ENCODE measurements around the gene OTOF. TPM values are rescaled to one million over a fixed set of nuclear protein-coding genes. Genes with fewer than 3 reads are reported as not detected.

OTOF gene
- total RNA-seq, 1 donor = not detected

DNA sequence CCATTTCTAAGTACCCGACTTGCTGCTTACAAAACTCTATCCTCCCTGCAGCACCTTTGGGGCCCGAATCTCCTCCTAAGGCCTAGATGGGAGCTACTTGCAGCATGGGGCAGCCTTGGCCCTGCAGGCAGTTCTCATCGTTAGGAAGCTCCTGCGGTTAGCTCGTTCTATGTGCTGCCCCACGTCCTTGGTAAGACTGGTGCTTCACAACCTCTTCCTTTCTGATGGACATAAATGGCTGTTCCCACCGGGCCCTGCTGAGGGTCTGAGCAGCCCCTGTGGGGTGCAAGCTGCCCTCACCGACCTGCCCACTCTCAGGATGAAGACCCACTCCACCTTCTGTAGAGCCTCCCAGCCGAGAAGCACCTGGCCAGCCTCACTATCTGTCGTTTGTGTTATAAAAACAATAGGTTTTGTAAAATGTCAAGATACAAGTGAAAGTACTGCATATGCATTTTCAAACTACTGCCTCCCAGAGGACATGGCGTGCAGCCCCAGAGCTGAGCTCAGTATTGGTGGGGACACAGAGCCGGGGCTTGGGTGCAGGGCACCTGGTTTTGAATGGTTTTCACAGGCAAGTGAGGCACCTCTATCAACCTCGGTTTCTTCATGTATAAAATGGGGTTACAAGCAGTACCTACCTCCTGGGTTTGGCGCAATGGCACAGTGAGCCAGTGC is 19.4 kb downstream of the OTOF start:
- no peak overlapping the region for H3K27ac ChIP-seq (ENCODE audit: low read depth, low read length)
- TF ChIP-seq, protein P1, sequence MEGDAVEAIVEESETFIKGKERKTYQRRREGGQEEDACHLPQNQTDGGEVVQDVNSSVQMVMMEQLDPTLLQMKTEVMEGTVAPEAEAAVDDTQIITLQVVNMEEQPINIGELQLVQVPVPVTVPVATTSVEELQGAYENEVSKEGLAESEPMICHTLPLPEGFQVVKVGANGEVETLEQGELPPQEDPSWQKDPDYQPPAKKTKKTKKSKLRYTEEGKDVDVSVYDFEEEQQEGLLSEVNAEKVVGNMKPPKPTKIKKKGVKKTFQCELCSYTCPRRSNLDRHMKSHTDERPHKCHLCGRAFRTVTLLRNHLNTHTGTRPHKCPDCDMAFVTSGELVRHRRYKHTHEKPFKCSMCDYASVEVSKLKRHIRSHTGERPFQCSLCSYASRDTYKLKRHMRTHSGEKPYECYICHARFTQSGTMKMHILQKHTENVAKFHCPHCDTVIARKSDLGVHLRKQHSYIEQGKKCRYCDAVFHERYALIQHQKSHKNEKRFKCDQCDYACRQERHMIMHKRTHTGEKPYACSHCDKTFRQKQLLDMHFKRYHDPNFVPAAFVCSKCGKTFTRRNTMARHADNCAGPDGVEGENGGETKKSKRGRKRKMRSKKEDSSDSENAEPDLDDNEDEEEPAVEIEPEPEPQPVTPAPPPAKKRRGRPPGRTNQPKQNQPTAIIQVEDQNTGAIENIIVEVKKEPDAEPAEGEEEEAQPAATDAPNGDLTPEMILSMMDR (IDR thresholded peaks at IDR 0.05; ENCODE audit: extremely low read depth, low read depth, low read length) = peak; percentile 10
- no peaks in the 10 kb centered on the region for H3K27me3 ChIP-seq (ENCODE audit: insufficient read depth, low read length)
- H3K4me3 ChIP-seq (ENCODE audit: insufficient read depth, low read length) = no peak overlapping the region
- no peaks in the 10 kb centered on the region for H3K36me3 ChIP-seq (ENCODE audit: insufficient read depth, low read length)
- no peaks in the 10 kb centered on the region for H4K20me1 ChIP-seq (ENCODE audit: insufficient read depth, low read length)
- no peaks in the 10 kb centered on the region for H3K9me3 ChIP-seq (ENCODE audit: low read depth, low read length)
- H3K4me2 ChIP-seq (ENCODE audit: insufficient read depth, low read length) = no peak overlapping the region
- H3K79me2 ChIP-seq (ENCODE audit: insufficient read depth, low read length) = no peaks in the 10 kb centered on the region
- H3K4me1 ChIP-seq (ENCODE audit: insufficient read depth, low read length) = no peaks in the 10 kb centered on the region
- no peak overlapping the region for H2AFZ ChIP-seq (ENCODE audit: low read length)
- DNase-seq (ENCODE audit: insufficient read length, low spot score, missing footprints) = no peak

- Histone ChIP-seq H3K36me3 (ENCODE audit: insufficient read depth, low read length) (no peaks in the 10 kb centered on the region), H3K4me3 (ENCODE audit: insufficient read depth, low read length) (no peak overlapping the region), H3K79me2 (ENCODE audit: insufficient read depth, low read length) (no peaks in the 10 kb centered on the region), H2AFZ (ENCODE audit: low read length) (no peak overlapping the region), H3K4me2 (ENCODE audit: insufficient read depth, low read length) (no peak overlapping the region), H3K9me3 (ENCODE audit: low read depth, low read length) (no peaks in the 10 kb centered on the region), H3K27me3 (ENCODE audit: insufficient read depth, low read length) (no peaks in the 10 kb centered on the region), H4K20me1 (ENCODE audit: insufficient read depth, low read length) (no peaks in the 10 kb centered on the region), H3K4me1 (ENCODE audit: insufficient read depth, low read length) (no peaks in the 10 kb centered on the region), H3K27ac (ENCODE audit: low read depth, low read length) (no peak overlapping the region)
- DNase-seq (ENCODE audit: insufficient read length, low spot score, missing footprints) = no peak
- TF ChIP-seq, protein P1 (IDR thresholded peaks at IDR 0.05; ENCODE audit: extremely low read depth, low read depth, low read length) = no peak
These were observed 20.1 kb downstream of the OTOF start for GRCh38 chr2:26457695-26458364.

- no peak for DNase-seq (ENCODE audit: insufficient read length, low spot score, missing footprints)
- Histone ChIP-seq H3K4me2 (ENCODE audit: insufficient read depth, low read length) (no peak overlapping the region), H3K27me3 (ENCODE audit: insufficient read depth, low read length) (no peaks in the 10 kb centered on the region), H3K4me1 (ENCODE audit: insufficient read depth, low read length) (no peaks in the 10 kb centered on the region), H3K9me3 (ENCODE audit: low read depth, low read length) (no peaks in the 10 kb centered on the region), H3K27ac (ENCODE audit: low read depth, low read length) (no peak overlapping the region), H3K4me3 (ENCODE audit: insufficient read depth, low read length) (no peak overlapping the region), H3K79me2 (ENCODE audit: insufficient read depth, low read length) (no peaks in the 10 kb centered on the region), H3K36me3 (ENCODE audit: insufficient read depth, low read length) (no peaks in the 10 kb centered on the region), H4K20me1 (ENCODE audit: insufficient read depth, low read length) (no peaks in the 10 kb centered on the region), H2AFZ (ENCODE audit: low read length) (no peak overlapping the region)
- TF ChIP-seq, protein P1 (IDR thresholded peaks at IDR 0.05; ENCODE audit: extremely low read depth, low read depth, low read length) = no peak
These were observed 20.7 kb downstream of the OTOF start for GRCh38 chr2:26457251-26457666.

DNA sequence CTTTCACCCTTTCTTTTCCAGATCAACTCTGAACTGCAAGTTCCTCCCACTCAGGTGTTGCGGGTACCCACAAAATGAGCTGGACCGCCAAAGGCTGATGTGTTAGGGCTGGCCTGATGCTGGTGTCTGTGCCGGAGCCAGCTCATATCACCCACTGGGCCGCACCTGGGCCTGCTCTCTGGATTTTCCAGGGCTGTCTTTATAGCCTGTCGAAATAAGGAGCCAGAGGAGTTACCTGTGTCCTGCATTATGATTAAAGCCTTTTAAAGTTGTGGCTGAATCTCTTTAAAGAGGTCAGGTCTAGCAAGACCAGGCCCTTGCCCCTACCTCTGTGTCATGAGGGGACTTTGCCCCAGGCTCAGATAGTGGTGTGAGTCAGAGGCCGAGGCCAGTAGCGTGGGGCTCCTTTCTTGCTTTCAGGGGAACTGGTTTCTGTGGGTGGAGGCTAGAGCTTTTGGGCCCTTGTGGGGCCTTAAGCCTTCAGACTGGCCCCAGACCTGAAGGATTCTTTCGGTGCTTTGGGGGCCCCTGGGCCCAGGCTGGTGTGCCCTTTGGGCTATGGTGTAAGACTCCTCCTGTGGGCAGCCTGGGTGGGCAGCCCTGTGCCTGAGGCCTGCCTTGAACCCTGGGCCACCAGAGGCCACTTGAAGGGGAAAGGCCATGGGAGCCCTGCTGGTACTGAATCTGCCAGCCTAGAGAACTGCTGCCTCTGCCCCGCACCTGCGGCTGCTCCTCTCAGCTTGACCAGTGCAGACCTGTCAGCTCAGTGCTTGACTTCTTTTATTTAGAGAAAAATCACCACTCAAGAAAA is 21.3 kb downstream of the OTOF start:
- no peaks in the 10 kb centered on the region for H3K27me3 ChIP-seq (ENCODE audit: insufficient read depth, low read length)
- no peaks in the 10 kb centered on the region for H3K36me3 ChIP-seq (ENCODE audit: insufficient read depth, low read length)
- H3K27ac ChIP-seq (ENCODE audit: low read depth, low read length) = no peak overlapping the region
- H3K4me3 ChIP-seq (ENCODE audit: insufficient read depth, low read length) = no peak overlapping the region
- no peaks in the 10 kb centered on the region for H4K20me1 ChIP-seq (ENCODE audit: insufficient read depth, low read length)
- no peaks in the 10 kb centered on the region for H3K4me1 ChIP-seq (ENCODE audit: insufficient read depth, low read length)
- no peaks in the 10 kb centered on the region for H3K9me3 ChIP-seq (ENCODE audit: low read depth, low read length)
- no peak overlapping the region for H3K4me2 ChIP-seq (ENCODE audit: insufficient read depth, low read length)
- no peaks in the 10 kb centered on the region for H3K79me2 ChIP-seq (ENCODE audit: insufficient read depth, low read length)
- no peak overlapping the region for H2AFZ ChIP-seq (ENCODE audit: low read length)
- DNase-seq (ENCODE audit: insufficient read length, low spot score, missing footprints) = no peak
- TF ChIP-seq, protein P1 (IDR thresholded peaks at IDR 0.05; ENCODE audit: extremely low read depth, low read depth, low read length) = no peak

All from osteoblast (primary cell).